ENCODE data around the gene NR2E1.

The NR2E1 gene

GRCh38 chr6:108119769-108120141 lies 46.1 kb upstream of the NR2E1 start:
- no peak for TF ChIP-seq CTCF (conservative IDR thresholded peaks at IDR 0.05; ENCODE audit: low read depth, low read length)
- H3K4me3 ChIP-seq (ENCODE audit: low read length), result no peak overlapping the region
- no peak for DNase-seq (ENCODE audit: low read depth)

- no peak overlapping the region for H3K4me3 ChIP-seq (ENCODE audit: low read length)
- no peak for TF ChIP-seq CTCF (conservative IDR thresholded peaks at IDR 0.05; ENCODE audit: low read depth, low read length)
- no peak for DNase-seq (ENCODE audit: low read depth)
Observed at GRCh38 chr6:108120311-108120710, 45.5 kb upstream of the NR2E1 start.

GRCh38 chr6:108121612-108122011 lies 44.2 kb upstream of the NR2E1 start:
- no peak for TF ChIP-seq CTCF (conservative IDR thresholded peaks at IDR 0.05; ENCODE audit: low read depth, low read length)
- no peak overlapping the region for H3K4me3 ChIP-seq (ENCODE audit: low read length)
- DNase-seq (ENCODE audit: low read depth), result no peak

GRCh38 chr6:108123481-108123929 lies 42.3 kb upstream of the NR2E1 start:
- no peak for TF ChIP-seq CTCF (conservative IDR thresholded peaks at IDR 0.05; ENCODE audit: low read depth, low read length)

GRCh38 chr6:108123946-108124345 lies 41.9 kb upstream of the NR2E1 start:
- no peak for DNase-seq (ENCODE audit: low read depth)
- no peak overlapping the region for H3K4me3 ChIP-seq (ENCODE audit: low read length)
- TF ChIP-seq CTCF (conservative IDR thresholded peaks at IDR 0.05; ENCODE audit: low read depth, low read length), result no peak

More at GRCh38 chr6:108123481-108123929, 42.3 kb upstream of the NR2E1 start:
- no peak for DNase-seq (ENCODE audit: low read depth)
- no peak overlapping the region for H3K4me3 ChIP-seq (ENCODE audit: low read length)

- no peak for TF ChIP-seq CTCF (conservative IDR thresholded peaks at IDR 0.05; ENCODE audit: low read depth, low read length)
- no peak for DNase-seq (ENCODE audit: low read depth)
- H3K4me3 ChIP-seq (ENCODE audit: low read length), result no peak overlapping the region
Observed at GRCh38 chr6:108127056-108127455, 38.8 kb upstream of the NR2E1 start.

- H3K4me3 ChIP-seq (ENCODE audit: low read length), result no peak overlapping the region
- TF ChIP-seq CTCF (conservative IDR thresholded peaks at IDR 0.05; ENCODE audit: low read depth, low read length), result no peak
- DNase-seq (ENCODE audit: low read depth), result no peak
Observed at GRCh38 chr6:108127826-108128225, 38.0 kb upstream of the NR2E1 start.
